Cortex of kidney (tissue), 1 donor: ENCODE measurements around the gene ACBD6.

Experiments used
- DNase-seq: peaks from one replicate; lab custom pipeline; 2025; lab: John Stamatoyannopoulos, UW

ACBD6 gene

GRCh38 chr1:180269645-180270529 is 232.5 kb downstream of the ACBD6 start:
- DNase-seq, result no peak

- DNase-seq, result no peak
Observed at GRCh38 chr1:180268556-180269075, 233.8 kb downstream of the ACBD6 start.

DNA sequence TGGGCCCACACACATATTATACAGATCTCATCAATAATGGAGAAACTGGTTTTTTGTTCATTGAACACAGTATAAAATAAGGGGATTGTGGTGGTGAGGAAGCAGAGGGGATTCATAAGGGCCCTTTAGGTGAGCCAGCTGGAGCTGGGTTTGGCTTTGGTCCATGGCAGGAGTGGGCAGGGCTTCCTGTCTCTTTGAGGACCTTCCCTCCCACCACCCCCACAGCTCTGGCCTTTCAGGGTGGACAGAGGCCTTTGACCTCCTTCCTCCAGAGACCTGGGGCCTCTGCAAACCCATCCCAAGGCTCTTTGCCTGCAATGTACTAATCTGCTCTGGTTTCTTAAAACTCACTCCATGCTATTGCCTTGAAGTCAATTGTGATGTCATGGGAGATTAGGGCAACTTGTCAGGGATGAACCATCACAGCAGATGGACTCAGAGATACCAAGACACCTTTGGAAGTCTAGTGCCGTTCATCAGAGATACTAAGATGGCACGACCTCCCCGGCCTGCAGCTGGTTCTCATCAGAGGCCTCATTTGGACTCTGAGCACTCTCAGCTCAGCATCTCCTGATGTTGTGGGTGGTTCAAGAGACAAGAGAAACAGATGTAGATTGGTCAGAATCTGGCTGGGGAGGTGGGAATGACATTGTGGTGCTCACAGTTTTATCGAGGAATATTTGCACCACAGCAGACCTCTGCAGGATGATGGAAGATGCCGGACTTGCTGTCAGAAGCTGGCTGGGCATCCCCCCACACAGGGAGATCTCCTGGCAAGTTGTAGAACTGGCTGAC is 234.4 kb downstream of the ACBD6 start:
- DNase-seq, result no peak

DNA sequence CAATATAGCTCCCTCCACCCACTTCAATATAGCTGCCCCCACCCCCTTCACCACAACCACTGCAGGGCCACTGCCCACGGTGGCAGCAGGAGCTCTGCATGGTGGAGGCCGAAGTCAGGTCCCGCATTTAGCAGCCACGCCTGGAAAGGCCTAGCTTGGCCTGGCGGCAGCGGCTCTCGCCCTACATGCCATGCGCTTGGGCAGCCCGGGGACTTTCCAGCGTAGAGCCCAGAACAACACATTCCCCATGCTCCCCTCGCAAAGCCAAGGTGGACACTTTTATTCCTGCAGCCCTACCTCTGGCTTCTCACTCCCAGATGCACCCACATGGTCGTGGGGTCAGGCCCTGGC is 235.2 kb downstream of the ACBD6 start:
- DNase-seq, result no peak

- no peak for DNase-seq
Observed at GRCh38 chr1:180266275-180267210, 235.8 kb downstream of the ACBD6 start.

- no peak for DNase-seq
Observed at GRCh38 chr1:180265871-180266270, 236.5 kb downstream of the ACBD6 start.

GRCh38 chr1:180265201-180265600 is 237.2 kb downstream of the ACBD6 start:
- no peak for DNase-seq

- no peak for DNase-seq
Observed at GRCh38 chr1:180264595-180264994, 237.8 kb downstream of the ACBD6 start.

DNA sequence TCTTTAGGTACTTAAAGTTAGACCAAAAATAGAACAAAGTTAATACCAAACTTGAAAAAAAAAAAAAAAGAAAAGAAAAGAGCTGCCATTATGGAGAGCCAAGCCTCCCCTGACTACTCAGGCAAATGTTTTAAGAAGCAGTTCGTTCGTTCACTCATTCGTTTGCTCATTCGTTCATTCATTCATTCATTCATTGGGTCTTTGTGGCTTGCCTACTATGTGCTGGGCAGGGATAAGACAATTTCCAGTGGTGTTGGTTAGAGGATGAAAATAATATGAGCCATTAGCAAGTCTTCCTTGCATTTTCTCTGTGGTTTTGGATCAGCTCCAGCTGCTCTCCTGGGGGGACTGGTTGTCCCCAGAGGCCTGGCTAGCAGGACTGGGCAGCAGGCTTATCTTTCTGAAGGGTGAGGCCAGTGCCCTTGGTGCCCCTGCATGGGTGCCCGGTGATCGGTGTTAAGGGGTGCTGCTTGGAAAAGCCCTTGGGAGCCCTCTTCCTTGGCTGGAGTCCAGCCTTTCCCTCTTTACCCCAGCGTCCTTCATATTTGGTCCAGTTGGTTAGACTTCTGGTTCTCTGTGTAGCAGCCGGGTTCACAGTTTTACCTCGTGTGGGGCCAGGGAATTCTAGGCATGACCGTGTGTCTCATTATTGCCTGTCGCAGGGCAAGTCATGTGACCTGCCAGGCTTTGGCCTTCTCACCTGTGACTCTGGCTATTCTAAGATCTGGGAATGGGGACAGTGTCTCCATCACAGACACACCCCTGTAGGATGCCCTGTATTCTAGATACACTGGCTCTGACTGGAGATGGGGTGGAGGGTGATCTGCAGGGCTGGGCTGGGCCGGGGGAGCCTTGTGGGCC is 239.5 kb downstream of the ACBD6 start:
- DNase-seq, result no peak

DNA sequence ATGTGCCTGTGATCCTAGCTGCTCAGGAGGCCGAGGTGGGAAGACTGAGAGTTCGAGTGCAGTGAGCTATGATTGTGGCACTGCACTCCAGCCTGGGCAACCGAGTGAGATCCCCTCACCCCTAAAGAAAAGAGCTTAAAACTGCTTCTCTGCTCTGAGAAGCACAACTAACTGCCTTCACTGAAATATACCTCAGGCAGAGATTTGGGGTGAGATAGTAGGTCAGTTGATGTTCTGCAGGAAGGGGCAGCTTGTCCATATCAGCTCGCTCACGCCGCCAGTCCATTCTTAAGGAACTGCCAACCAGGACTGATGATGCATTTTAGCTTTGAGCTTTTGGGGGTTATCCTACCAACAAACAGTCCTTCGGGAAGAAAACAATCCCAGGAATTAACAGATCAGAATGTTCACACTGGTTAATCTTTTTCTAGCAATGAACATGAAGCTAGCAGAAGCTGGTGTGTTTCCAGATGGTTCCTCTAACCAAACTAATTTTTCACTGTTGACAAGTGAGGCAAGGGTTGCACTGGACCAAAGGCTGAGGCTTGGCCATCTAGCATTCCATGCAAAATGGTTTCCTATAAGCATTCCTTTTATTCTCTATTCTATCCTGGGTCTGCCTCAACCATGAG is 240.7 kb downstream of the ACBD6 start:
- no peak for DNase-seq

GRCh38 chr1:180261030-180261429 is 241.3 kb downstream of the ACBD6 start:
- no peak for DNase-seq

DNA sequence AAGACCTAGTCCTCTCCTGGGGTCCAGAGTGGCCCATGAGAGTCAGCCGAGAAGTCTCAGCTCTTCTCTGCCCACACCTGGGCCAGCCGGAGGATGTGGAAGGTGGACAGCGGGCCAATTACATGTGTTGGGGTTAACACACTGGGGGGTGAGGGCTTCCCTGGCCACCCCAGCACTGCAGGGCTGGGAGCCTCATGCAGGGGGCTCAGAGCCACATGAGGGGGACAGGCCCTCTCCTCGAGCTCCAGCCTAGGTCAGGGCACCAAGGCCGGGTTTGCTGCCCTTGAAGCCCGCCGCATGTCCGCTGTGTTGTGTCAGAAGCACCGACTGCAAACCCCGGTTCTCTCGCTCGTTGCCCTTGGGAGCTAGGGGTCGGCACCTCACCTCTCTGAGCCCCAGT is 241.8 kb downstream of the ACBD6 start:
- no peak for DNase-seq

GRCh38 chr1:180259431-180260338 is 242.7 kb downstream of the ACBD6 start:
- no peak for DNase-seq

- DNase-seq, result no peak
Observed at GRCh38 chr1:180258935-180259334, 243.4 kb downstream of the ACBD6 start.

DNA sequence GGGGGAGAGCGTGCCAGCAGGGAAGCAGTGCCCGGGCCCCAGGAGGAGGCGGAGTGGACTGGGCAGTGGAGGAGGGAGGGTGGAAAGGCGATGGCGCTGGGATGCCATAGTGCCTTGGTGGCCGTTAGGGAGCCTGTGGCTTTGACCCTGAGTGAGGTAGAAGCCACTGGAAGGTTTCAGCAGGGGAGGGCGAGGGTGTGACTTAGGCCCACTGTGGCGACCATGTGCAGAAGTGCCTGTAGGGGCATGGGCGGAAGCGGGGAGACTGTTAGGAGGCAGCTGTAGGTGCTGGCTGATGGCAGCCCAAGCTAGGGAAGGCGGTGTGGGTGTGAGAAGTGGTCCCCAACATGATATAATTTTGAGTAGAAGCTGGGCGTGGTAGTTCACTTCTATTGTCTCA is 244.1 kb downstream of the ACBD6 start:
- DNase-seq, result no peak

DNA sequence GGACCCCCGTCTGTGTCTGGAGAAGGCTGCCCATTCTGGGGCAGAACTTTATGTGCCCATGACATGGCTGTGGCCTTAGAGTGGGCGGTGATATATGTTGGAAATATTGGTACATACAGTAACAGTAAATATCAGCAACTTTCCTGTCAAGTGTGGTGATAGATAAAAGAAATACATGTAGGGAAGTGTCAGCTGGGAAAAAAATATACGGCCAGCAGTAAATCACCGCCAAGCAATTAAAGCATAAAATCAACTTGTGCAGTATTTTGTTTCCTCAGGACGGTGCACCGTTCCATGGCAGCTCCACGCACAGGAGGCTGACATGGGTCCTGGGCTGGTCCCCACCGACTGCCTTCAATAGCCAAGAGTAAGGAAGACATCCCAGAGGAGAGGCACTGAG is 244.9 kb downstream of the ACBD6 start:
- no peak for DNase-seq

GRCh38 chr1:180257028-180257386 is 245.4 kb downstream of the ACBD6 start:
- no peak for DNase-seq

- no peak for DNase-seq
Observed at GRCh38 chr1:180256341-180257027, 245.9 kb downstream of the ACBD6 start.
